AG04449 (cell line): ENCODE data around the gene DBNL.

ENCODE experiments used
- CTCF ChIA-PET: fragments of 350-600 bp; formaldehyde crosslinking; extraction: SDS; loops from one replicate; lab custom pipeline; 2021; ENCODE audit warnings: antibody characterized with exemption; lab: Yijun Ruan, JAX
- POLR2A ChIA-PET: fragments of 400-600, 350-600 bp; formaldehyde crosslinking; extraction: SDS; loops from one replicate; lab custom pipeline; 2020; ENCODE audit warnings: antibody characterized with exemption, inconsistent platforms; lab: Yijun Ruan, JAX
- DNase-seq: peaks from one replicate; pipeline ENCODE4 v3.0.0-alpha.2; 2010; ENCODE audit warnings: low read depth, low spot score
- H3K4me3 ChIP-seq: 2 replicates; pipeline ENCODE4 v1.5.1; 2011; ENCODE audit warnings: low read depth, mild to moderate bottlenecking, control low read depth, low read length
- CTCF ChIP-seq: IDR thresholded peaks from one replicate; pipeline ENCODE4 v1.5.1; 2011; ENCODE audit warnings: mild to moderate bottlenecking, moderate library complexity, low read length, control low read depth, inconsistent platforms; ENCODE audit not compliant: insufficient read depth; ENCODE audit errors: missing control alignments

DBNL gene

GRCh38 chr7:44105832-44106231 is 61.3 kb downstream of the DBNL start:
- ChIA-PET CTCF (interaction anchor here (0.9 to 1.8 kb wide), 4 partner anchors 11 to 90 kb away, joined by 3 to 9 read pairs (median 3); no protein-coding TSS in a partner anchor), POLR2A (interaction anchor here (0.7 to 2.6 kb wide), 4 partner anchors 9 to 33 kb away, joined by 3 to 12 read pairs (median 6); no protein-coding TSS in a partner anchor)
- no peak for TF ChIP-seq CTCF
- no peak for DNase-seq
- H3K4me3 ChIP-seq = peak overlapping the region; percentile 75

GRCh38 chr7:44106311-44107065 is 62.0 kb downstream of the DBNL start:
- CTCF ChIA-PET = interaction anchor here (1.0 to 1.8 kb wide), 3 partner anchors 16 to 90 kb away, joined by 3 to 9 read pairs (median 3); partner anchors contain the start of gene POLD2
- no peak for DNase-seq
- TF ChIP-seq CTCF = no peak
- peak overlapping the region; percentile 75 for H3K4me3 ChIP-seq
- POLR2A ChIA-PET = interaction anchor here (2.0 to 2.6 kb wide), 2 partner anchors 16 to 18 kb away, joined by 8 to 12 read pairs; no protein-coding TSS in a partner anchor

GRCh38 chr7:44107116-44107960 is 62.8 kb downstream of the DBNL start:
- TF ChIP-seq CTCF = no peak
- ChIA-PET CTCF (interaction anchor here (0.9 to 1.6 kb wide), 3 partner anchors 10 to 16 kb away, joined by 3 to 5 read pairs (median 4); partner anchors contain the start of gene POLD2), POLR2A (no interaction called here)
- DNase-seq = no peak
- H3K4me3 ChIP-seq = no peak overlapping the region

GRCh38 chr7:44107961-44108767 is 63.7 kb downstream of the DBNL start:
- no peak overlapping the region for H3K4me3 ChIP-seq
- ChIA-PET POLR2A (interaction anchor here (0.7 kb wide), 1 partner anchor 9 kb away, joined by 4 read pairs; no protein-coding TSS in a partner anchor), CTCF (interaction anchor here (0.9 to 1.6 kb wide), 2 partner anchors 9 to 12 kb away, joined by 4 to 5 read pairs; no protein-coding TSS in a partner anchor)
- DNase-seq = no peak
- TF ChIP-seq CTCF = no peak

GRCh38 chr7:44108768-44109750 is 64.6 kb downstream of the DBNL start:
- no peak for TF ChIP-seq CTCF
- DNase-seq = no peak
- ChIA-PET POLR2A (interaction anchor here (0.7 to 1.2 kb wide), 2 partner anchors 8 to 10 kb away, joined by 3 to 4 read pairs; no protein-coding TSS in a partner anchor), CTCF (interaction anchor here (1.0 to 2.5 kb wide), 2 partner anchors 9 to 28 kb away, joined by 3 to 8 read pairs; no protein-coding TSS in a partner anchor)
- H3K4me3 ChIP-seq = no peak overlapping the region
